ENCODE results near the gene TFR2. TPM values are rescaled to one million over a fixed set of nuclear protein-coding genes. Genes with fewer than 3 reads are reported as not detected.

Gene TFR2
- total RNA-seq, 1 experiment from 2014 or later: 5.7 TPM

GRCh38 chr7:100591596-100591995, 49.8 kb downstream of the TFR2 start:
- ATAC-seq: no peak
- no peak for DNase-seq (ENCODE audit: low spot score)
- CTCF ChIA-PET: interaction anchor here (1.0 to 1.9 kb wide), 2 partner anchors 32 to 41 kb away, joined by 3 to 7 read pairs; no protein-coding TSS in a partner anchor

GRCh38 chr7:100590077-100590737, 51.1 kb downstream of the TFR2 start:
- H3K9me3 Mint-ChIP-seq: no peaks in the 10 kb centered on the region
- no peak overlapping the region; the same call in 1 of the 2 replicates for H3K27ac Mint-ChIP-seq
- ChIA-PET POLR2A (interaction anchor here (0.6 to 1.8 kb wide), 4 partner anchors 12 to 94 kb away, joined by 3 to 5 read pairs (median 4); partner anchors contain the start of genes MOSPD3 and PCOLCE), CTCF (interaction anchor here (0.6 to 2.5 kb wide), 11 partner anchors 12 to 125 kb away, joined by 3 to 10 read pairs (median 7); partner anchors contain the start of genes MOSPD3, PCOLCE and POP7)
- peak overlapping the region; percentile 59 for H3K4me3 Mint-ChIP-seq
- no peak for DNase-seq (ENCODE audit: low spot score)
- ATAC-seq: no peak
- H3K27me3 Mint-ChIP-seq (ENCODE audit: low read depth): peaks cover 60% of the 10 kb centered on the region
- H3K36me3 Mint-ChIP-seq: no peaks in the 10 kb centered on the region
- TF ChIP-seq ZNF423 (CRISPR knock-in tag; IDR thresholded peaks at IDR 0.05) (no peak), ZNF219 (CRISPR knock-in tag; IDR thresholded peaks at IDR 0.05; ENCODE audit: borderline replicate concordance) (no peak), IRF2 (CRISPR knock-in tag; IDR thresholded peaks at IDR 0.05; ENCODE audit: borderline replicate concordance, low read depth) (no peak), NR2C2 (CRISPR knock-in tag; IDR thresholded peaks at IDR 0.05) (no peak), PRDM15 (CRISPR knock-in tag; IDR thresholded peaks at IDR 0.05) (no peak), E2F1 (CRISPR knock-in tag; IDR thresholded peaks at IDR 0.05) (no peak), CREM (CRISPR knock-in tag; IDR thresholded peaks at IDR 0.05) (no peak), ZNF121 (CRISPR knock-in tag; IDR thresholded peaks at IDR 0.05) (no peak), ATF1 (CRISPR knock-in tag; IDR thresholded peaks at IDR 0.05) (no peak), ZNF416 (CRISPR knock-in tag; IDR thresholded peaks at IDR 0.05) (no peak), ESRRA (CRISPR knock-in tag; IDR thresholded peaks at IDR 0.05; ENCODE audit: borderline replicate concordance) (no peak)
- TF ChIP-seq, protein P1, sequence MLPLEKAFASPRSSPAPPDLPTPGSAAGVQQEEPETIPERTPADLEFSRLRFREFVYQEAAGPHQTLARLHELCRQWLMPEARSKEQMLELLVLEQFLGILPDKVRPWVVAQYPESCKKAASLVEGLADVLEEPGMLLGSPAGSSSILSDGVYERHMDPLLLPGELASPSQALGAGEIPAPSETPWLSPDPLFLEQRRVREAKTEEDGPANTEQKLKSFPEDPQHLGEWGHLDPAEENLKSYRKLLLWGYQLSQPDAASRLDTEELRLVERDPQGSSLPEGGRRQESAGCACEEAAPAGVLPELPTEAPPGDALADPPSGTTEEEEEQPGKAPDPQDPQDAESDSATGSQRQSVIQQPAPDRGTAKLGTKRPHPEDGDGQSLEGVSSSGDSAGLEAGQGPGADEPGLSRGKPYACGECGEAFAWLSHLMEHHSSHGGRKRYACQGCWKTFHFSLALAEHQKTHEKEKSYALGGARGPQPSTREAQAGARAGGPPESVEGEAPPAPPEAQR (CRISPR knock-in tag; IDR thresholded peaks at IDR 0.05): no peak
- peaks cover 23% of the 10 kb centered on the region for H3K4me1 Mint-ChIP-seq

More at GRCh38 chr7:100591596-100591995, 49.8 kb downstream of the TFR2 start:
- Mint-ChIP-seq H3K9me3 (no peaks in the 10 kb centered on the region), H3K36me3 (peaks cover 5% of the 10 kb centered on the region; the same call in 1 of the 2 replicates), H3K4me3 (no peak overlapping the region), H3K27me3 (ENCODE audit: low read depth) (peaks cover 69% of the 10 kb centered on the region), H3K4me1 (peaks cover 23% of the 10 kb centered on the region), H3K27ac (no peak overlapping the region)
- no peak for TF ChIP-seq SMAD4 (CRISPR knock-in tag; IDR thresholded peaks at IDR 0.05)
- TF ChIP-seq ZMAT4 (CRISPR knock-in tag; IDR thresholded peaks at IDR 0.05): no peak
- TF ChIP-seq SOX15 (CRISPR knock-in tag; IDR thresholded peaks at IDR 0.05): no peak
- TF ChIP-seq PREB (CRISPR knock-in tag; IDR thresholded peaks at IDR 0.05; ENCODE audit: borderline replicate concordance): no peak
- no peak for TF ChIP-seq ZNF423 (CRISPR knock-in tag; IDR thresholded peaks at IDR 0.05)
- no peak for TF ChIP-seq RELA (CRISPR knock-in tag; IDR thresholded peaks at IDR 0.05; ENCODE audit: borderline replicate concordance)
- no peak for TF ChIP-seq IRF2 (CRISPR knock-in tag; IDR thresholded peaks at IDR 0.05; ENCODE audit: borderline replicate concordance, low read depth)
- POLR2A ChIA-PET: no interaction called here
